ENCODE measurements around the gene PHOX2A. TPM values are rescaled to one million over a fixed set of nuclear protein-coding genes. Genes with fewer than 3 reads are reported as not detected.

The PHOX2A gene
- total RNA-seq, 1 experiment from 2014 or later, result not detected

- CTCF ChIA-PET, result no interaction called here
- no TSS peak for BruUV-seq (replicated peaks)
- Histone ChIP-seq H3K36me3 (ENCODE audit: insufficient read depth, low read length, poor library complexity, severe bottlenecking) (no peaks in the 10 kb centered on the region), H3K27me3 (replicated peaks; ENCODE audit: insufficient read depth, low read depth, low read length, poor library complexity) (no peaks in the 10 kb centered on the region), H3K9me3 (ENCODE audit: low read depth, low read length, poor library complexity, severe bottlenecking) (no peaks in the 10 kb centered on the region), H3K27ac (ENCODE audit: low read depth, low read length, poor library complexity, severe bottlenecking) (no peak overlapping the region), H3K4me3 (ENCODE audit: low read depth, low read length, poor library complexity, severe bottlenecking) (no peak overlapping the region), H3K4me1 (ENCODE audit: insufficient read depth, low read length, poor library complexity, severe bottlenecking) (peaks cover 10% of the 10 kb centered on the region)
- POLR2A ChIA-PET (ENCODE audit: low non-redundant PET), result no interaction called here
- intact Hi-C loops (cut with micrococcal nuclease; ENCODE audit: unreplicated experiment), result loop anchor here (5.0 kb wide), 1 partner anchor 109 kb away; the partner anchor contains the start of gene ANAPC15
- no peak for DNase-seq (ENCODE audit: low spot score)
- no peak for TF ChIP-seq EZH2 (IDR thresholded peaks at IDR 0.05; ENCODE audit: borderline replicate concordance, low read depth, low read length, poor library complexity, severe bottlenecking)
- TF ChIP-seq, protein P1, sequence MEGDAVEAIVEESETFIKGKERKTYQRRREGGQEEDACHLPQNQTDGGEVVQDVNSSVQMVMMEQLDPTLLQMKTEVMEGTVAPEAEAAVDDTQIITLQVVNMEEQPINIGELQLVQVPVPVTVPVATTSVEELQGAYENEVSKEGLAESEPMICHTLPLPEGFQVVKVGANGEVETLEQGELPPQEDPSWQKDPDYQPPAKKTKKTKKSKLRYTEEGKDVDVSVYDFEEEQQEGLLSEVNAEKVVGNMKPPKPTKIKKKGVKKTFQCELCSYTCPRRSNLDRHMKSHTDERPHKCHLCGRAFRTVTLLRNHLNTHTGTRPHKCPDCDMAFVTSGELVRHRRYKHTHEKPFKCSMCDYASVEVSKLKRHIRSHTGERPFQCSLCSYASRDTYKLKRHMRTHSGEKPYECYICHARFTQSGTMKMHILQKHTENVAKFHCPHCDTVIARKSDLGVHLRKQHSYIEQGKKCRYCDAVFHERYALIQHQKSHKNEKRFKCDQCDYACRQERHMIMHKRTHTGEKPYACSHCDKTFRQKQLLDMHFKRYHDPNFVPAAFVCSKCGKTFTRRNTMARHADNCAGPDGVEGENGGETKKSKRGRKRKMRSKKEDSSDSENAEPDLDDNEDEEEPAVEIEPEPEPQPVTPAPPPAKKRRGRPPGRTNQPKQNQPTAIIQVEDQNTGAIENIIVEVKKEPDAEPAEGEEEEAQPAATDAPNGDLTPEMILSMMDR (conservative IDR thresholded peaks at IDR 0.05; ENCODE audit: low read depth, low read length), result no peak
Observed at GRCh38 chr11:72220696-72221363, 23.1 kb downstream of the PHOX2A start.

- intact Hi-C loops (cut with micrococcal nuclease; ENCODE audit: unreplicated experiment), result no loop called here
- BruUV-seq (replicated peaks), result no TSS peak
- peaks cover 10% of the 10 kb centered on the region for H3K4me1 ChIP-seq (ENCODE audit: insufficient read depth, low read length, poor library complexity, severe bottlenecking)
- POLR2A ChIA-PET (ENCODE audit: low non-redundant PET), result no interaction called here
- H3K4me3 ChIP-seq (ENCODE audit: low read depth, low read length, poor library complexity, severe bottlenecking), result no peak overlapping the region
- DNase-seq (ENCODE audit: low spot score), result no peak
- H3K27ac ChIP-seq (ENCODE audit: low read depth, low read length, poor library complexity, severe bottlenecking), result no peak overlapping the region
- H3K36me3 ChIP-seq (ENCODE audit: insufficient read depth, low read length, poor library complexity, severe bottlenecking), result no peaks in the 10 kb centered on the region
- H3K9me3 ChIP-seq (ENCODE audit: low read depth, low read length, poor library complexity, severe bottlenecking), result no peaks in the 10 kb centered on the region
- no peak for TF ChIP-seq EZH2 (IDR thresholded peaks at IDR 0.05; ENCODE audit: borderline replicate concordance, low read depth, low read length, poor library complexity, severe bottlenecking)
- TF ChIP-seq, protein P1 (conservative IDR thresholded peaks at IDR 0.05; ENCODE audit: low read depth, low read length), result no peak
- CTCF ChIA-PET, result interaction anchor here (0.5 kb wide), 1 partner anchor 1089 kb away, joined by 3 read pairs; no protein-coding TSS in a partner anchor
- H3K27me3 ChIP-seq (replicated peaks; ENCODE audit: insufficient read depth, low read depth, low read length, poor library complexity), result peaks cover 2% of the 10 kb centered on the region
Observed at GRCh38 chr11:72218251-72218745, 25.7 kb downstream of the PHOX2A start.

GRCh38 chr11:72217841-72218240 is 26.1 kb downstream of the PHOX2A start:
- Histone ChIP-seq H3K27ac (ENCODE audit: low read depth, low read length, poor library complexity, severe bottlenecking) (no peak overlapping the region), H3K36me3 (ENCODE audit: insufficient read depth, low read length, poor library complexity, severe bottlenecking) (no peaks in the 10 kb centered on the region), H3K27me3 (replicated peaks; ENCODE audit: insufficient read depth, low read depth, low read length, poor library complexity) (peaks cover 4% of the 10 kb centered on the region), H3K9me3 (ENCODE audit: low read depth, low read length, poor library complexity, severe bottlenecking) (no peaks in the 10 kb centered on the region), H3K4me1 (ENCODE audit: insufficient read depth, low read length, poor library complexity, severe bottlenecking) (peaks cover 9% of the 10 kb centered on the region), H3K4me3 (ENCODE audit: low read depth, low read length, poor library complexity, severe bottlenecking) (no peak overlapping the region)
- no TSS peak for BruUV-seq (replicated peaks)
- no peak for DNase-seq (ENCODE audit: low spot score)
- ChIA-PET POLR2A (ENCODE audit: low non-redundant PET) (no interaction called here), CTCF (interaction anchor here (0.5 kb wide), 1 partner anchor 1090 kb away, joined by 3 read pairs; no protein-coding TSS in a partner anchor)
- TF ChIP-seq, protein P1 (conservative IDR thresholded peaks at IDR 0.05; ENCODE audit: low read depth, low read length), result no peak
- intact Hi-C loops (cut with micrococcal nuclease; ENCODE audit: unreplicated experiment), result no loop called here

Data from A673 (cell line).